ENCODE measurements around the gene CXCR2. TPM values are rescaled to one million over a fixed set of nuclear protein-coding genes. Genes with fewer than 3 reads are reported as not detected.

Gene CXCR2
- total and polyA plus RNA-seq, 10 of the 15 experiments (the other 5 are each of a cell fraction or from before 2014, with no cell fraction given), result 0.04 to 0.62 (median 0.16) TPM

- no peak for TF ChIP-seq SMC3 (IDR thresholded peaks at IDR 0.05; ENCODE audit: borderline replicate concordance, low read length)
- no peak for TF ChIP-seq ETV6 (conservative IDR thresholded peaks at IDR 0.05 in 1 of 2, IDR thresholded peaks at IDR 0.05 in 1 of 2; ENCODE audit: borderline replicate concordance in 1 of 2, low read depth in 1 of 2)
- no peak for TF ChIP-seq NFYA (IDR thresholded peaks at IDR 0.05; ENCODE audit: borderline replicate concordance, low read depth, low read length)
- no peak for TF ChIP-seq MEF2B (IDR thresholded peaks at IDR 0.05; ENCODE audit: partially characterized antibody, poor library complexity, severe bottlenecking)
- no peak for TF ChIP-seq EZH2 (IDR thresholded peaks at IDR 0.05; ENCODE audit: borderline replicate concordance, control insufficient read depth, low read depth, low read length)
- TF ChIP-seq LARP7 (IDR thresholded peaks at IDR 0.05), result no peak
- TF ChIP-seq BCL11A (IDR thresholded peaks at IDR 0.05; ENCODE audit: low read depth, low read length), result no peak
- no peak for TF ChIP-seq ZSCAN29 (IDR thresholded peaks at IDR 0.05)
- no peak for TF ChIP-seq IRF3 (IDR thresholded peaks at IDR 0.05)
- TF ChIP-seq DPF2 (IDR thresholded peaks at IDR 0.05), result no peak
These were observed 35.8 kb downstream of the CXCR2 start (continued) for GRCh38 chr2:218161644-218162043.

GRCh38 chr2:218162814-218163213 is 37.0 kb downstream of the CXCR2 start:
- intact Hi-C loops (cut with micrococcal nuclease; ENCODE audit: unreplicated experiment), result no loop called here
- Histone ChIP-seq H3K4me3 (no peak overlapping the region), H3K79me2 (ENCODE audit: control insufficient read depth, insufficient read depth, low read length) (no peaks in the 10 kb centered on the region), H3K27me3 (replicated peaks in 1 of 2; ENCODE audit: control insufficient read depth in 2 of 2, insufficient read depth in 2 of 2, low read length in 1 of 2) (peaks cover 0 to 3% of the 10 kb centered on the region in 2 experiments; a peak in 3 of 4 replicates), H3K4me2 (ENCODE audit: control insufficient read depth, insufficient read depth) (no peak overlapping the region), H3K9ac (ENCODE audit: control insufficient read depth, insufficient read depth, low read length) (no peak overlapping the region), H3K9me3 (replicated peaks; ENCODE audit: control insufficient read depth, insufficient read depth, low read length) (no peaks in the 10 kb centered on the region), H4K20me1 (ENCODE audit: control insufficient read depth, insufficient read depth) (no peaks in the 10 kb centered on the region), H3K36me3 (ENCODE audit: control insufficient read depth in 2 of 2, insufficient read depth in 2 of 2, low read length in 1 of 2) (no peaks in the 10 kb centered on the region), H3K4me1 (ENCODE audit: control insufficient read depth, insufficient read depth, low read length) (no peaks in the 10 kb centered on the region), H2AFZ (ENCODE audit: control insufficient read depth, low read depth, low read length) (no peak overlapping the region), H3K27ac (ENCODE audit: control insufficient read depth, insufficient read depth) (no peak overlapping the region)
- FAIRE-seq, result no peak
- in situ Hi-C loops (cut with MboI), result no loop called here
- WGBS (ENCODE audit: insufficient coverage, insufficient replicate concordance, low lambda C conversion rate, missing lambda C conversion rate), result 29% methylated on average over 1 of the region's 1 CpG
- POLR2A ChIA-PET, result no interaction called here
- no peak for DNase-seq (ENCODE audit: low read depth, low spot score)
- BruUV-seq (replicated peaks), result no TSS peak
- no peak for ATAC-seq
- SMC1A ChIA-PET (ENCODE audit: uncharacterized antibody, unreplicated experiment), result no interaction called here
- RAD21 ChIA-PET (ENCODE audit: unreplicated experiment), result no interaction called here
- CTCF ChIA-PET, result interaction anchor here (1.0 to 1.1 kb wide), 2 partner anchors 8 to 10 kb away, joined by 3 read pairs; no protein-coding TSS in a partner anchor
- no peak for TF ChIP-seq MTA2 (IDR thresholded peaks at IDR 0.05; ENCODE audit: low read depth)
- TF ChIP-seq RUNX3 (IDR thresholded peaks at IDR 0.05; ENCODE audit: low read length), result no peak
- TF ChIP-seq ATF7 (IDR thresholded peaks at IDR 0.05; ENCODE audit: low read depth), result no peak
- no peak for TF ChIP-seq MEF2B (IDR thresholded peaks at IDR 0.05; ENCODE audit: partially characterized antibody, poor library complexity, severe bottlenecking)
- TF ChIP-seq ZNF207 (IDR thresholded peaks at IDR 0.05; ENCODE audit: borderline replicate concordance), result no peak
- TF ChIP-seq CBX5 (IDR thresholded peaks at IDR 0.05; ENCODE audit: low read depth), result no peak
- TF ChIP-seq CREB1 (IDR thresholded peaks at IDR 0.05; ENCODE audit: low read depth), result no peak
- no peak for TF ChIP-seq MYC (IDR thresholded peaks at IDR 0.05; ENCODE audit: insufficient read depth, insufficient read length, insufficient replicate concordance, low read length, severe bottlenecking)
- TF ChIP-seq SREBF1 (IDR thresholded peaks at IDR 0.05; ENCODE audit: low read length), result no peak
- no peak for TF ChIP-seq TARDBP (IDR thresholded peaks at IDR 0.05; ENCODE audit: borderline replicate concordance)
- TF ChIP-seq KDM1A (IDR thresholded peaks at IDR 0.05; ENCODE audit: borderline replicate concordance), result no peak
- TF ChIP-seq BCL3 (IDR thresholded peaks at IDR 0.05; ENCODE audit: borderline replicate concordance, insufficient read depth, low read depth, low read length, poor library complexity, severe bottlenecking), result no peak
- no peak for TF ChIP-seq BRCA1 (IDR thresholded peaks at IDR 0.05; ENCODE audit: low read depth, low read length)
- TF ChIP-seq SRF (IDR thresholded peaks at IDR 0.05; ENCODE audit: low read depth in 2 of 2, low read length in 2 of 2), result no peak
- no peak for TF ChIP-seq EGR1 (IDR thresholded peaks at IDR 0.05; ENCODE audit: borderline replicate concordance in 1 of 2, low read depth in 2 of 2, low read length in 2 of 2)
- no peak for TF ChIP-seq NFIC (IDR thresholded peaks at IDR 0.05; ENCODE audit: low read depth, low read length)
